Activated CD4-positive, alpha-beta T cell treated with anti-CD3 and anti-CD28 coated beads for 4 hours (primary cell): Measurements from ENCODE around the gene POGK.

ENCODE experiments used
- DNase-seq, 2 donors: peaks; one replicate each; pipeline ENCODE4 v3.0.0-alpha.2; 2020

Gene POGK

GRCh38 chr1:166905900-166906299 is 66.6 kb downstream of the POGK start:
- DNase-seq, result no peak
